AG09309 (cell line): ENCODE measurements around the gene DLGAP1.

ENCODE experiments used
- DNase-seq: peaks from one replicate; pipeline ENCODE4 v3.0.0-alpha.2; 2010; ENCODE audit warnings: low read depth
- H3K4me3 ChIP-seq: 2 replicates; pipeline ENCODE4 v1.5.1; 2011; ENCODE audit warnings: mild to moderate bottlenecking, low read depth, low read length, moderate library complexity; ENCODE audit not compliant: control insufficient read depth
- CTCF ChIP-seq: IDR thresholded peaks from 2 replicates; pipeline ENCODE4 v1.5.1; 2011; ENCODE audit warnings: mild to moderate bottlenecking, low read depth, low read length, inconsistent platforms; ENCODE audit not compliant: insufficient read depth, control insufficient read depth; ENCODE audit errors: missing control alignments

DLGAP1 gene

GRCh38 chr18:4077204-4077603 lies 377.9 kb downstream of the DLGAP1 start:
- no peak for DNase-seq
- H3K4me3 ChIP-seq = no peak overlapping the region
- TF ChIP-seq CTCF = no peak

- no peak overlapping the region for H3K4me3 ChIP-seq
- TF ChIP-seq CTCF = no peak
- no peak for DNase-seq
Observed at GRCh38 chr18:4074647-4075046, 380.5 kb downstream of the DLGAP1 start.

- no peak for TF ChIP-seq CTCF
- H3K4me3 ChIP-seq = no peak overlapping the region
- DNase-seq = no peak
Observed at GRCh38 chr18:4069183-4069582, 385.9 kb downstream of the DLGAP1 start.

GRCh38 chr18:4068552-4069158 lies 386.5 kb downstream of the DLGAP1 start:
- peak; percentile 75 for TF ChIP-seq CTCF
- H3K4me3 ChIP-seq = no peak overlapping the region
- DNase-seq = peak; percentile 11

GRCh38 chr18:4063545-4063944 lies 391.6 kb downstream of the DLGAP1 start:
- no peak for TF ChIP-seq CTCF
- H3K4me3 ChIP-seq = no peak overlapping the region
- no peak for DNase-seq

- H3K4me3 ChIP-seq = no peak overlapping the region
- no peak for DNase-seq
- TF ChIP-seq CTCF = no peak
Observed at GRCh38 chr18:4060427-4061281, 394.5 kb downstream of the DLGAP1 start.
